ENCODE measurements around the gene IKZF5. TPM values are rescaled to one million over a fixed set of nuclear protein-coding genes. Genes with fewer than 3 reads are reported as not detected.

Gene IKZF5
- polyA plus RNA-seq, 3 donors = 8.6 to 12.8 (median 9.8) TPM

- peak overlapping the region; percentile 86 to 100 (median 93) for H3K4me3 ChIP-seq (replicated peaks in 1 of 3; ENCODE audit: low read depth in 2 of 3, low read length in 3 of 3)
- WGBS (ENCODE audit: insufficient coverage) = 6% methylated on average over 19 of the region's 30 CpGs
- H3K4me1 ChIP-seq (ENCODE audit: control insufficient read depth in 1 of 2, insufficient read depth in 2 of 2, low read length in 2 of 2) = peaks cover 25 to 29% of the 10 kb centered on the region in 2 donors
- H3K27me3 ChIP-seq (ENCODE audit: control insufficient read depth in 2 of 2, insufficient read depth in 2 of 2, low read length in 2 of 2) = no peaks in the 10 kb centered on the region
- Mint-ChIP-seq H3K27ac (peak overlapping the region; percentile 99 to 100 (median 100)), H3K9me3 (peaks cover 0 to 5% (median 0%) of the 10 kb centered on the region in 7 donors), H3K27me3 (ENCODE audit: low read depth in 3 of 3) (peaks cover 0 to 3% (median 1%) of the 10 kb centered on the region in 3 donors), H3K36me3 (peaks cover 6 to 12% of the 10 kb centered on the region in 2 donors), H3K4me1 (peaks cover 28% of the 10 kb centered on the region), H3K4me3 (peak overlapping the region; percentile 99 to 100)
- H3K36me3 ChIP-seq (replicated peaks in 1 of 2; ENCODE audit: control insufficient read depth in 1 of 2, insufficient read depth in 2 of 2, low read length in 2 of 2) = no peaks in the 10 kb centered on the region
- peak overlapping the region; percentile 96 for H2AFZ ChIP-seq (ENCODE audit: insufficient read depth, low read depth, low read length, poor library complexity, severe bottlenecking)
- H3K79me2 ChIP-seq (ENCODE audit: insufficient read depth, low read length) = peaks cover 65% of the 10 kb centered on the region
- DNase-seq = peak; percentile 60 to 78 (median 63)
- intact Hi-C loops (cut with micrococcal nuclease) = loop anchor here (2.0 to 10.0 kb wide), 4 partner anchors 27 to 1083 kb away; partner anchors contain the start of genes BUB3 (in 2 of the 2), PSTK (in 2 of the 2) and ATE1 (in 1 of the 2)
- peak overlapping the region; percentile 96 for H3K4me2 ChIP-seq (replicated peaks; ENCODE audit: extremely low read depth, low read length, poor library complexity, severe bottlenecking)
- no peak for TF ChIP-seq CTCF (IDR thresholded peaks at IDR 0.05)
- H3K9me3 ChIP-seq (replicated peaks in 1 of 2; ENCODE audit: control insufficient read depth in 1 of 2, insufficient read depth in 1 of 2, low read length in 2 of 2) = no peaks in the 10 kb centered on the region
- H3K9ac ChIP-seq (ENCODE audit: insufficient read depth, low read length, poor library complexity, severe bottlenecking) = peak overlapping the region; percentile 96
- peaks cover 44% of the 10 kb centered on the region for H4K20me1 ChIP-seq (ENCODE audit: insufficient read depth, low read length)
- H3K27ac ChIP-seq (ENCODE audit: low read depth in 1 of 2, low read length in 2 of 2) = peak overlapping the region; percentile 96 to 97
Observed at GRCh38 chr10:123007558-123008354, 839 bp downstream of the IKZF5 start.

- Histone ChIP-seq H3K27ac (ENCODE audit: low read depth in 1 of 2, low read length in 2 of 2) (no peak overlapping the region), H3K9ac (ENCODE audit: insufficient read depth, low read length, poor library complexity, severe bottlenecking) (no peak overlapping the region), H2AFZ (ENCODE audit: insufficient read depth, low read depth, low read length, poor library complexity, severe bottlenecking) (no peak overlapping the region), H3K27me3 (ENCODE audit: control insufficient read depth in 2 of 2, insufficient read depth in 2 of 2, low read length in 2 of 2) (no peaks in the 10 kb centered on the region), H4K20me1 (ENCODE audit: insufficient read depth, low read length) (peaks cover 78% of the 10 kb centered on the region), H3K4me3 (replicated peaks in 1 of 3; ENCODE audit: low read depth in 2 of 3, low read length in 3 of 3) (no peak overlapping the region), H3K9me3 (replicated peaks in 1 of 2; ENCODE audit: control insufficient read depth in 1 of 2, insufficient read depth in 1 of 2, low read length in 2 of 2) (no peaks in the 10 kb centered on the region), H3K4me1 (ENCODE audit: control insufficient read depth in 1 of 2, insufficient read depth in 2 of 2, low read length in 2 of 2) (peaks cover 18 to 23% of the 10 kb centered on the region in 2 donors), H3K36me3 (replicated peaks in 1 of 2; ENCODE audit: control insufficient read depth in 1 of 2, insufficient read depth in 2 of 2, low read length in 2 of 2) (peaks cover 0 to 4% of the 10 kb centered on the region in 2 donors), H3K4me2 (replicated peaks; ENCODE audit: extremely low read depth, low read length, poor library complexity, severe bottlenecking) (no peak overlapping the region), H3K79me2 (ENCODE audit: insufficient read depth, low read length) (peaks cover 96% of the 10 kb centered on the region)
- H3K4me1 Mint-ChIP-seq = peaks cover 24% of the 10 kb centered on the region
- peaks cover 1 to 5% (median 1%) of the 10 kb centered on the region in 3 donors for H3K27me3 Mint-ChIP-seq (ENCODE audit: low read depth in 3 of 3)
- no peak for DNase-seq
- H3K27ac Mint-ChIP-seq = no peak overlapping the region
- intact Hi-C loops (cut with micrococcal nuclease) = loop anchor here in 1 of 2 donors (10.0 kb wide), 1 partner anchor 1079 kb away; the partner anchor contains the start of gene ATE1
- peaks cover 0 to 2% (median 0%) of the 10 kb centered on the region in 7 donors for H3K9me3 Mint-ChIP-seq
- 100% methylated on average over 1 of the region's 2 CpGs for WGBS (ENCODE audit: insufficient coverage)
- TF ChIP-seq CTCF (IDR thresholded peaks at IDR 0.05) = no peak
- H3K36me3 Mint-ChIP-seq = peaks cover 12% of the 10 kb centered on the region in 2 donors
- no peak overlapping the region for H3K4me3 Mint-ChIP-seq
Observed at GRCh38 chr10:123004298-123004697, 4.3 kb downstream of the IKZF5 start.
